HEK293 (cell line): ENCODE measurements around the gene SAXO2.
"Not testable (repeated sequence)": the region's sequence is repeated elsewhere in the genome, so short reads cannot be mapped to it uniquely, and the experiment has no call there.

Experiments
- REPIN1 ChIP-seq: fragments of 450-650 bp; formaldehyde crosslinking; IDR thresholded peaks from 2 replicates; pipeline ENCODE4 v1.5.1; 2017; ENCODE audit warnings: missing biosample characterization, missing genetic modification characterization, low read depth
- ZNF214 ChIP-seq: fragments of 450-650 bp; formaldehyde crosslinking; IDR thresholded peaks from 2 replicates; pipeline ENCODE4 v1.5.1; 2017; ENCODE audit warnings: missing biosample characterization, mild to moderate bottlenecking, missing genetic modification characterization, borderline replicate concordance
- ZNF274 ChIP-seq, 2 experiments: fragments of 200-500 bp in 1 of 2; fragments of 450-650 bp in 1 of 2; sonication (Bioruptor generic) in 1 of 2; formaldehyde crosslinking in 1 of 2; IDR thresholded peaks; 2 replicates each; pipeline versions ENCODE4 v1.5.1 to v1.6.1; 2014 to 2016; ENCODE audit warnings: borderline replicate concordance in 1 of 2, inconsistent platforms in 1 of 2, low read length in 1 of 2, missing biosample characterization in 1 of 2, missing genetic modification characterization in 1 of 2
- ZNF621 ChIP-seq: fragments of 450-650 bp; formaldehyde crosslinking; IDR thresholded peaks from 2 replicates; pipeline ENCODE4 v1.5.1; 2017; ENCODE audit warnings: missing biosample characterization, missing genetic modification characterization
- ZNF701 ChIP-seq: fragments of 450-650 bp; formaldehyde crosslinking; IDR thresholded peaks from 2 replicates; pipeline ENCODE4 v1.5.1; 2016; ENCODE audit warnings: missing biosample characterization, missing genetic modification characterization
- TF ChIP-seq, protein P1 (sequence below): fragments of 450-650 bp; formaldehyde crosslinking; IDR thresholded peaks from 2 replicates; pipeline ENCODE4 v1.5.1; 2016; ENCODE audit warnings: missing biosample characterization, missing genetic modification characterization
- TF ChIP-seq, protein P2 (sequence below): fragments of 450-650 bp; formaldehyde crosslinking; IDR thresholded peaks from 2 replicates; pipeline ENCODE4 v1.5.1; 2017; ENCODE audit warnings: missing biosample characterization, missing genetic modification characterization
- TF ChIP-seq, protein P3 (sequence below): fragments of 450-650 bp; formaldehyde crosslinking; conservative IDR thresholded peaks from 2 replicates; pipeline ENCODE4 v1.5.1; 2016; ENCODE audit warnings: low read depth, missing biosample characterization, missing genetic modification characterization
- TF ChIP-seq, protein P4 (sequence below): fragments of 450-650 bp; formaldehyde crosslinking; IDR thresholded peaks from 2 replicates; pipeline ENCODE4 v1.5.1; 2016; ENCODE audit warnings: missing biosample characterization, missing genetic modification characterization

- not testable (repeated sequence) for TF ChIP-seq ZNF214 (tag by site-specific recombination); REPIN1; ZNF701 (tag by site-specific recombination); ZNF274 (IDR thresholded peaks at IDR 0.05; ENCODE audit: low read length); ZNF274 (tag by site-specific recombination; IDR thresholded peaks at IDR 0.05; ENCODE audit: borderline replicate concordance); ZNF621 (tag by site-specific recombination)
- TF ChIP-seq, protein P1, sequence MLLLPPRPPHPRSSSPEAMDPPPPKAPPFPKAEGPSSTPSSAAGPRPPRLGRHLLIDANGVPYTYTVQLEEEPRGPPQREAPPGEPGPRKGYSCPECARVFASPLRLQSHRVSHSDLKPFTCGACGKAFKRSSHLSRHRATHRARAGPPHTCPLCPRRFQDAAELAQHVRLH = not testable (repeated sequence)
- TF ChIP-seq, protein P2, sequence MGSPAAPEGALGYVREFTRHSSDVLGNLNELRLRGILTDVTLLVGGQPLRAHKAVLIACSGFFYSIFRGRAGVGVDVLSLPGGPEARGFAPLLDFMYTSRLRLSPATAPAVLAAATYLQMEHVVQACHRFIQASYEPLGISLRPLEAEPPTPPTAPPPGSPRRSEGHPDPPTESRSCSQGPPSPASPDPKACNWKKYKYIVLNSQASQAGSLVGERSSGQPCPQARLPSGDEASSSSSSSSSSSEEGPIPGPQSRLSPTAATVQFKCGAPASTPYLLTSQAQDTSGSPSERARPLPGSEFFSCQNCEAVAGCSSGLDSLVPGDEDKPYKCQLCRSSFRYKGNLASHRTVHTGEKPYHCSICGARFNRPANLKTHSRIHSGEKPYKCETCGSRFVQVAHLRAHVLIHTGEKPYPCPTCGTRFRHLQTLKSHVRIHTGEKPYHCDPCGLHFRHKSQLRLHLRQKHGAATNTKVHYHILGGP (tag by site-specific recombination) = not testable (repeated sequence)
- TF ChIP-seq, protein P3, sequence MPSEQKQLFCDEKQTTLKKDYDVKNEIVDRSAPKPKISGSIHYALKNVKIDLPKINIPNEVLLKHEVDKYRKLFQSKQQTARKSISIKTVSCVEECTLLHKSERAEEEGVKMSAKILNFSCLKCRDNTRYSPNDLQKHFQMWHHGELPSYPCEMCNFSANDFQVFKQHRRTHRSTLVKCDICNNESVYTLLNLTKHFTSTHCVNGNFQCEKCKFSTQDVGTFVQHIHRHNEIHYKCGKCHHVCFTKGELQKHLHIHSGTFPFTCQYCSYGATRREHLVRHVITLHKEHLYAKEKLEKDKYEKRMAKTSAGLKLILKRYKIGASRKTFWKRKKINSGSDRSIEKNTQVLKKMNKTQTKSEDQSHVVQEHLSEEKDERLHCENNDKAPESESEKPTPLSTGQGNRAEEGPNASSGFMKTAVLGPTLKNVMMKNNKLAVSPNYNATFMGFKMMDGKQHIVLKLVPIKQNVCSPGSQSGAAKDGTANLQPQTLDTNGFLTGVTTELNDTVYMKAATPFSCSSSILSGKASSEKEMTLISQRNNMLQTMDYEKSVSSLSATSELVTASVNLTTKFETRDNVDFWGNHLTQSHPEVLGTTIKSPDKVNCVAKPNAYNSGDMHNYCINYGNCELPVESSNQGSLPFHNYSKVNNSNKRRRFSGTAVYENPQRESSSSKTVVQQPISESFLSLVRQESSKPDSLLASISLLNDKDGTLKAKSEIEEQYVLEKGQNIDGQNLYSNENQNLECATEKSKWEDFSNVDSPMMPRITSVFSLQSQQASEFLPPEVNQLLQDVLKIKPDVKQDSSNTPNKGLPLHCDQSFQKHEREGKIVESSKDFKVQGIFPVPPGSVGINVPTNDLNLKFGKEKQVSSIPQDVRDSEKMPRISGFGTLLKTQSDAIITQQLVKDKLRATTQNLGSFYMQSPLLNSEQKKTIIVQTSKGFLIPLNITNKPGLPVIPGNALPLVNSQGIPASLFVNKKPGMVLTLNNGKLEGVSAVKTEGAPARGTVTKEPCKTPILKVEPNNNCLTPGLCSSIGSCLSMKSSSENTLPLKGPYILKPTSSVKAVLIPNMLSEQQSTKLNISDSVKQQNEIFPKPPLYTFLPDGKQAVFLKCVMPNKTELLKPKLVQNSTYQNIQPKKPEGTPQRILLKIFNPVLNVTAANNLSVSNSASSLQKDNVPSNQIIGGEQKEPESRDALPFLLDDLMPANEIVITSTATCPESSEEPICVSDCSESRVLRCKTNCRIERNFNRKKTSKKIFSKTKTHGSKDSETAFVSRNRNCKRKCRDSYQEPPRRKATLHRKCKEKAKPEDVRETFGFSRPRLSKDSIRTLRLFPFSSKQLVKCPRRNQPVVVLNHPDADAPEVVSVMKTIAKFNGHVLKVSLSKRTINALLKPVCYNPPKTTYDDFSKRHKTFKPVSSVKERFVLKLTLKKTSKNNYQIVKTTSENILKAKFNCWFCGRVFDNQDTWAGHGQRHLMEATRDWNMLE (tag by site-specific recombination) = not testable (repeated sequence)
- TF ChIP-seq, protein P4, sequence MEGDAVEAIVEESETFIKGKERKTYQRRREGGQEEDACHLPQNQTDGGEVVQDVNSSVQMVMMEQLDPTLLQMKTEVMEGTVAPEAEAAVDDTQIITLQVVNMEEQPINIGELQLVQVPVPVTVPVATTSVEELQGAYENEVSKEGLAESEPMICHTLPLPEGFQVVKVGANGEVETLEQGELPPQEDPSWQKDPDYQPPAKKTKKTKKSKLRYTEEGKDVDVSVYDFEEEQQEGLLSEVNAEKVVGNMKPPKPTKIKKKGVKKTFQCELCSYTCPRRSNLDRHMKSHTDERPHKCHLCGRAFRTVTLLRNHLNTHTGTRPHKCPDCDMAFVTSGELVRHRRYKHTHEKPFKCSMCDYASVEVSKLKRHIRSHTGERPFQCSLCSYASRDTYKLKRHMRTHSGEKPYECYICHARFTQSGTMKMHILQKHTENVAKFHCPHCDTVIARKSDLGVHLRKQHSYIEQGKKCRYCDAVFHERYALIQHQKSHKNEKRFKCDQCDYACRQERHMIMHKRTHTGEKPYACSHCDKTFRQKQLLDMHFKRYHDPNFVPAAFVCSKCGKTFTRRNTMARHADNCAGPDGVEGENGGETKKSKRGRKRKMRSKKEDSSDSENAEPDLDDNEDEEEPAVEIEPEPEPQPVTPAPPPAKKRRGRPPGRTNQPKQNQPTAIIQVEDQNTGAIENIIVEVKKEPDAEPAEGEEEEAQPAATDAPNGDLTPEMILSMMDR = not testable (repeated sequence)
Measured at GRCh38 chr15:82216092-82216491, 46.5 kb upstream of the SAXO2 start.
